GM23338 (cell line): ENCODE measurements around the gene MEGF8. TPM values are rescaled to one million over a fixed set of nuclear protein-coding genes. Genes with fewer than 3 reads are reported as not detected.

Experiments used
- ATAC-seq: fragments of 200-7000 bp; cut with Tn5 transposase; 3 replicates; pipeline ENCODE4 v1.9.1; 2020
- DNase-seq: peaks from one replicate; pipeline ENCODE4 v3.0.0-alpha.2; 2015; ENCODE audit warnings: low spot score
- H2AFZ ChIP-seq: fragments of 200-600 bp; sonication (generic); 2 replicates; pipeline ENCODE4 v1.8.0; 2016; ENCODE audit warnings: antibody characterized with exemption, mild to moderate bottlenecking, moderate library complexity
- H3F3A ChIP-seq: fragments of 200-600 bp; sonication (generic); replicated peaks from 2 replicates; pipeline ENCODE4 v1.8.0; 2017; ENCODE audit warnings: antibody characterized with exemption, mixed run types, low read depth
- H3K27ac ChIP-seq: fragments of 200-600 bp; sonication (generic); 2 replicates; pipeline ENCODE4 v1.6.1; 2016; ENCODE audit warnings: low read depth
- H3K27me3 ChIP-seq: fragments of 200-600 bp; sonication (generic); 2 replicates; pipeline ENCODE4 v1.8.0; 2016; ENCODE audit warnings: mild to moderate bottlenecking, mixed run types, moderate library complexity; ENCODE audit not compliant: insufficient read depth
- H3K36me3 ChIP-seq: fragments of 200-600 bp; sonication (generic); 2 replicates; pipeline ENCODE4 v1.8.0; 2016; ENCODE audit warnings: mild to moderate bottlenecking; ENCODE audit not compliant: insufficient read depth
- H3K4me1 ChIP-seq: fragments of 200-600 bp; sonication (generic); 2 replicates; pipeline ENCODE4 v1.8.0; 2016; ENCODE audit warnings: mild to moderate bottlenecking, moderate library complexity; ENCODE audit not compliant: insufficient read depth
- H3K4me2 ChIP-seq: fragments of 200-600 bp; sonication (generic); 2 replicates; pipeline ENCODE4 v1.7.1; 2017; ENCODE audit warnings: mixed run types
- H3K4me3 ChIP-seq: fragments of 200-600 bp; sonication (generic); 2 replicates; pipeline ENCODE4 v1.6.1; 2016; ENCODE audit warnings: mixed run types
- H3K79me2 ChIP-seq: fragments of 200-600 bp; sonication (generic); replicated peaks from 2 replicates; pipeline ENCODE4 v1.8.0; 2017; ENCODE audit warnings: mild to moderate bottlenecking; ENCODE audit not compliant: insufficient read depth
- H3K9me2 ChIP-seq: fragments of 200-600 bp; sonication (generic); 2 replicates; pipeline ENCODE4 v1.8.0; 2017; ENCODE audit not compliant: insufficient read depth
- H4K20me1 ChIP-seq: fragments of 200-600 bp; sonication (generic); replicated peaks from 2 replicates; pipeline ENCODE4 v1.8.0; 2017; ENCODE audit warnings: mild to moderate bottlenecking; ENCODE audit not compliant: insufficient read depth
- H3K27ac Mint-ChIP-seq: 2 replicates; pipeline ENCODE4 v1.8.0; 2020; ENCODE audit warnings: inconsistent platforms, mild to moderate bottlenecking, moderate library complexity, mixed read lengths
- H3K27me3 Mint-ChIP-seq: 3 replicates; pipeline ENCODE4 v1.8.0; 2022; ENCODE audit warnings: low read depth, mild to moderate bottlenecking, moderate library complexity, mixed read lengths, inconsistent platforms; ENCODE audit not compliant: insufficient read depth, poor library complexity
- H3K36me3 Mint-ChIP-seq: 3 replicates; pipeline ENCODE4 v1.8.0; 2021; ENCODE audit warnings: low read depth, mild to moderate bottlenecking, inconsistent platforms, moderate library complexity, mixed read lengths
- H3K4me1 Mint-ChIP-seq: 3 replicates; pipeline ENCODE4 v1.8.0; 2020; ENCODE audit warnings: mild to moderate bottlenecking, inconsistent platforms, mixed read lengths
- H3K4me3 Mint-ChIP-seq: 3 replicates; pipeline ENCODE4 v1.8.0; 2021; ENCODE audit warnings: moderate library complexity, mild to moderate bottlenecking, inconsistent platforms, mixed read lengths
- H3K9me3 Mint-ChIP-seq: 3 replicates; pipeline ENCODE4 v1.8.0; 2020; ENCODE audit warnings: moderate library complexity, mild to moderate bottlenecking, inconsistent platforms, mixed read lengths
- CREB1 ChIP-seq: fragments of 250-450 bp; sonication (Bioruptor Pico); IDR thresholded peaks from 2 replicates; pipeline ENCODE4 v1.5.0; 2020; ENCODE audit warnings: low read depth, mild to moderate bottlenecking, moderate library complexity
- CTCF ChIP-seq, 2 experiments: fragments of 200-600 bp in 1 of 2; sonication (generic) in 1 of 2; conservative IDR thresholded peaks; 2 replicates each; pipeline versions ENCODE4 v1.5.1 to v1.6.1; 2016 to 2017; ENCODE audit warnings: antibody characterized with exemption in 2 of 2, low read depth in 2 of 2, mild to moderate bottlenecking in 2 of 2, moderate library complexity in 1 of 2
- ETS1 ChIP-seq: IDR thresholded peaks from 2 replicates; pipeline ENCODE4 v1.6.1; 2016; ENCODE audit warnings: antibody characterized with exemption
- EZH2 ChIP-seq: fragments of 200-600 bp; sonication (generic); IDR thresholded peaks from one replicate; pipeline ENCODE4 v1.8.0; 2017; ENCODE audit warnings: antibody characterized with exemption, mild to moderate bottlenecking, low read depth; ENCODE audit not compliant: unreplicated experiment
- EZH2phosphoT487 ChIP-seq: fragments of 200-600 bp; sonication (generic); IDR thresholded peaks from one replicate; pipeline ENCODE4 v1.8.1; 2018; ENCODE audit warnings: antibody characterized with exemption; ENCODE audit not compliant: unreplicated experiment
- JUNB ChIP-seq: IDR thresholded peaks from one replicate; pipeline ENCODE4 v1.6.1; 2016; ENCODE audit warnings: antibody characterized with exemption; ENCODE audit not compliant: unreplicated experiment
- NANOG ChIP-seq: IDR thresholded peaks from 2 replicates; pipeline ENCODE4 v1.6.1; 2016; ENCODE audit warnings: antibody characterized with exemption, borderline replicate concordance
- POLR2AphosphoS5 ChIP-seq: IDR thresholded peaks from 2 replicates; pipeline ENCODE4 v1.6.1; 2016; ENCODE audit warnings: antibody characterized with exemption, low read depth
- REST ChIP-seq: IDR thresholded peaks from one replicate; pipeline ENCODE4 v1.6.1; 2018; ENCODE audit warnings: antibody characterized with exemption; ENCODE audit not compliant: unreplicated experiment
- STAT1 ChIP-seq: IDR thresholded peaks from one replicate; pipeline ENCODE4 v1.6.1; 2016; ENCODE audit warnings: antibody characterized with exemption; ENCODE audit not compliant: unreplicated experiment
- ZNF114 ChIP-seq: fragments of 250-450 bp; sonication (Bioruptor Pico); IDR thresholded peaks from 2 replicates; pipeline ENCODE4 v1.5.0; 2020; ENCODE audit warnings: mild to moderate bottlenecking, moderate library complexity
- ZNF331 ChIP-seq: fragments of 250-450 bp; sonication (Bioruptor Pico); IDR thresholded peaks from 2 replicates; pipeline ENCODE4 v1.5.0; 2020; ENCODE audit warnings: low read depth, mild to moderate bottlenecking, moderate library complexity
- ZNF462 ChIP-seq: fragments of 250-450 bp; sonication (Bioruptor Pico); IDR thresholded peaks from 2 replicates; pipeline ENCODE4 v1.5.0; 2020; ENCODE audit warnings: mild to moderate bottlenecking, moderate library complexity
- polyA plus RNA-seq: library from polyadenylated mRNA; unstranded; fragments of >200 nt; fragmentation: Nextera tagmentation; extraction: Ambion mirVana; gene quantifications from 2 replicates; pipeline ENCODE4 v1.2.1, GENCODE V29; 2016
- total RNA-seq: library from RNA; depleted of rRNA; stranded (reverse); fragments of >200 nt; shearing (Covaris generic); gene quantifications from 2 replicates; pipeline ENCODE4 v1.2.3, GENCODE V29; 2014

Gene MEGF8
- total and polyA plus RNA-seq, 2 experiments from 2014 or later: 6.2 to 40.5 TPM

- peak overlapping the region; percentile 88; the same call in 1 of the 2 replicates for H3K27ac ChIP-seq
- peak; percentile 91 for DNase-seq
- TF ChIP-seq POLR2AphosphoS5 (peak; percentile 78), CREB1 (CRISPR knock-in tag) (no peak), CTCF (conservative IDR thresholded peaks at IDR 0.05; ENCODE audit: low read depth in 2 of 2) (peak; percentile 81 to 94), STAT1 (no peak), EZH2phosphoT487 (no peak), ETS1 (no peak), EZH2 (no peak), JUNB (no peak), ZNF114 (CRISPR knock-in tag) (no peak), ZNF331 (CRISPR knock-in tag) (no peak), REST (no peak), ZNF462 (CRISPR knock-in tag) (no peak), NANOG (no peak)
Observed at GRCh38 chr19:42295831-42296525, 29.5 kb upstream of the MEGF8 start.

More at GRCh38 chr19:42295831-42296525, 29.5 kb upstream of the MEGF8 start:
- H3K9me2 ChIP-seq: no peaks in the 10 kb centered on the region
- peak; percentile 78 for ATAC-seq
- H3K9me3 Mint-ChIP-seq: no peaks in the 10 kb centered on the region
- peaks cover 44% of the 10 kb centered on the region for H3K36me3 Mint-ChIP-seq
- H3K36me3 ChIP-seq: no peaks in the 10 kb centered on the region; the same call in 1 of the 2 replicates
- H3K27me3 ChIP-seq: no peaks in the 10 kb centered on the region
- H4K20me1 ChIP-seq: peaks cover 13% of the 10 kb centered on the region; the same call in 1 of the 2 replicates
- H3K4me3 ChIP-seq: no peak overlapping the region
- peak overlapping the region; percentile 86; the same call in 1 of the 2 replicates for H3K27ac Mint-ChIP-seq
- H2AFZ ChIP-seq: no peak overlapping the region
- H3K4me1 ChIP-seq: peaks cover 6% of the 10 kb centered on the region; the same call in 1 of the 2 replicates
- peaks cover 23% of the 10 kb centered on the region for H3K4me1 Mint-ChIP-seq
- H3F3A ChIP-seq: peaks cover 21% of the 10 kb centered on the region
- H3K27me3 Mint-ChIP-seq: peaks cover 12% of the 10 kb centered on the region
- peaks cover under 1% of the 10 kb centered on the region for H3K79me2 ChIP-seq
- H3K4me2 ChIP-seq: no peak overlapping the region
- H3K4me3 Mint-ChIP-seq: no peak overlapping the region; the same call in 2 of the 3 replicates
